ENCODE results near the gene ZNF581.

The ZNF581 gene

DNA sequence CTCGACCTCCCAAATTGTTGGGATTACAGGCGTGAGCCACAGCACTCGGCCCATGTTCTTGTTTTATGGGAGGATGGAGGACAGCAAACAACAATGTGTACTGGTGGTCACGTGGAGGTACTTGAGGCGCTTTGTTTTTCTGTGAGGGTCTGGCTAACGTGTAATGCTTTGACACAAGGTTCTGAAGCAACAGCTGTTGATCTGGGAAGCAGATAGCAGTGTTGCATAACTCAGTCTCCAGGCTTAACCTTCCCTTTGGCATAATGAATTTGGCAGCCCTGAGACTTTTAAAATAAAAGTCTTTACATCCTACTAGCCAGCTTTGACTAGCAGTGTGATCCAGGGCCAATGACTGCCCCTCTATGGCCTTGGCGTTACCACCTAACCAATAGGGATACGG is 9.6 kb upstream of the ZNF581 start:
- no peak for DNase-seq

DNA sequence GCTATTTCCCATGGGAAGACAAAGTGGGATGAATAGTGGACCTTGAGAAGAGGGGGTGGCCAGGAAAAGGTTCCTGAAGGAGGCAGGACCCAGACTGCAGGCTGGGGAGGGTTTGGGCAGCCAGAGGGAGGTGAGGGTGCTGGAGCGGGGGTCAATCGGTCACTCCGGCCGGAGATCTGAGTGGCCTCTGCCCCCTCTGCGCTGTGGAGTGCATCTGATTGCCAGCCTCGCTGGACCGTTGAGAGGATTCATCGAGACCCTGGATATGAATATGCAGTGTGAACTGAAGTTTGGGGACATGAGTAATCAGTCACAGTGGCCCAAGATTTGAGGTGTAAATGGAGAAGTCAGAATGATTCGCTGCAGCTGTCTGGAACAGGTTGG is 8.1 kb upstream of the ZNF581 start:
- DNase-seq = no peak

DNA sequence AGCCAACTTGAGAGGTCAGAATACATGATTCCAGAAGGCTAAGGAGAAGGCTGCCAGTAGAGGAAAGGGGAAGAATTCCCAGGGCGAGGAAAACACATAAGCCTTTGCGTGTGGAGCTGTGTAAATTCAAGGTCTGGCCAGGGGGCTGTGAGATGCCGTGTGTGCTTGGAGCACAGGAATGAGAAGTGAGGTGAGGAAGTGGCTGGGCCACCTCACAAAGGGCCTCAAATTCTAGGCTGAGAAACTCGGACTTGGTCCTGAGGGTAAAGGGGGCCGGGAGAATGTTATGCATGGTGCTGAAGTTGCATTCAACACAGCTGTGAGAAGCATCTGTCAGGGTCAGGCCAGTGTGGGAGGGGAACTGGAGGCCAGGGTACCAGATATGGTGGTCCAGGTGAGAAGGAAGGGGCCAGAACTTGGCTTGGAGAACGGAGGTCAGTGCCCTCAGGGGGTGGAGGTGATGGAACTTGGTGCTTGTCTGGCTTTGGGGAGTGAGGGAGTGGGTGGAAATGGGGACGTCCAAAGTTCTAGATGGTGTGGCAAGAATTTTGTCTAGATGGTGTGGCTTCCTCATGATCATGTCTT is 7.5 kb upstream of the ZNF581 start:
- DNase-seq = no peak

DNA sequence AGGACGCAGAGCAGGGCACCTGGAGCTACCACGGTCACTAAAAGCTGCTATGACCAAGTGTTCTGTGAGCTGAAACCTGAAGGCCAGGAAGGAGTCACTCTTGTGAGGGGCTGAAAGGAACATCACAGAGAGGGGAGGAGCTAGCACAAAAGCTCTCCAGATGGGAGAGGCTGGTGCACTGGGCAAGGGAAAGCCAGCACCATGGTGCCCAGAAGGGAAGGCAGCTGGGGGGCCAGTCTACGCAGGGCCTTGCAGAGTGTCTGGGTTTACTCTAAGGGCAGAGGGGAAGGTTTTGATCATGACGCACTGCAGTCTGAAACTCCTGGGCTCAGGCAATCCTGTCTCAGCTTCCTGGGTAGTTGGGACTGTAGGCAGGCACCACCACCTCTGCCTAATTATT is 6.7 kb upstream of the ZNF581 start:
- DNase-seq = no peak

DNA sequence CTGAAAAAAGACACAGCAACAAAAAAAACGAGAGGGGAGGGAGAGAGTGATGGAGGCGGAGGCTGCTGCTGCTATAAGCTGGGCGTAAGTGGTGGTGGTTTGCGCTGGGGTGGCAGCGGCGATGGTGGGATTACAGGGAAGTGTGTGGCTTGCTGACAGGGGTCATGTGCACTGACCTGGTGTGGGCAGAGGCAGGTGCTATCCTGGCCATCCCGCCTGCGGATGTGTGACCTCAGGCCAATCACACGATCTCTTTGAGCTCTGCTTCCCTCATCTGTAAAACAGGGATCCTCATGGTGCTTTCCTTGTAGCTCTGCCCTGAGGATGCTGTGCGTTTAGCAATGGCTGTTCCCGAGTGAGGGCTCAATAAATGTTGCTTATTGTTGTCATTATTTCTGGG is 5.9 kb upstream of the ZNF581 start:
- no peak for DNase-seq

DNA sequence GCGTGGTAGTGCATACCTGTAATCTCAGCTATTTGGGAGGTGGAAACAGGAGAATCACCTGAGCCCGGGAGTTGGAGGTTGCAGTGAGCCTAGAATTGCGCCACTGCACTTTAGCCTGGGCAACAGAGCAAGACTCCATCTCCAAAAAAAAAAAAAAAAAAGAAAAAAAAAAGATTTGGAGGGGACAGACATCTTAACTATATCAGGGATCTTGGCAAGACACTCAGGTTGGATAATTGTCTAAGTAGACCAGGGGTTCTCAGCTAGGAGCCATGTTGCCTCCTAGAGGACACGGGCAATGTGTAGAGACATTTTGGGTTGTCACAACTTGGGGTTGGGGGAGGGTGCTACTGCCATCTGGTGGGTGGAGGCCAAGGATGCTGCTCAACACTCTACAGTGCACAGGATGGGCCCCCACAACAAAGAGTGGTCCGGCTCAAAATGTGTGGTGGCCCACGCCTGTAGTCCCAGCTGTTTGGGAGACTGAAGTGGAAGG is 4.5 kb upstream of the ZNF581 start:
- DNase-seq = peak; percentile 18

DNA sequence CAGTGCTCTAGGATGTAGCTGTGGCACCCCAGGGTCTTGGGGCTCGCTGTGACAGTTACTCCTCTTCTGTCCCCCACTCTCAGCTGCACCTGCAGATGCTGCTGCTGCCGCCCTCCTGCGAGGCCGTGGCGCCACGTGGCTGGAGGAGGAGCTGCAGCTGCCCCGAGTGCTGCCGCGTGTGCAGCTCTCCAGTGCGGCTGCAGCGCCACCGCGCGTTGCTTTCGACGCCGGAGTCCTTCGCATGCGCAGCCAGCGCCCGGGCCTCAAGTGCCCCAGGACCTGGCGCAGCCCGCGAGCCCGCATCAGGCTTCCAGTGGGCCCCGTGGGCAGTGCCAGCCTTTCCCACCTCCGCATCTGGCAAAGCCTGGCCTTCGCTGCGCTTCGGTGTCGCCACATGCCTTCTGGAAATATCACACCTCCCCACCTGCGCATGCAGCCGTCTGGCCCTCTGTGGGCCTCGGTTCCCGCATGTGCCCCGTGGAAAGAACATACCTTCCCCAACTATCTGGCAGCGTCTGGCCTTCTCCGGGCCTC is 3.3 kb upstream of the ZNF581 start:
- peak; percentile 59 for DNase-seq

DNA sequence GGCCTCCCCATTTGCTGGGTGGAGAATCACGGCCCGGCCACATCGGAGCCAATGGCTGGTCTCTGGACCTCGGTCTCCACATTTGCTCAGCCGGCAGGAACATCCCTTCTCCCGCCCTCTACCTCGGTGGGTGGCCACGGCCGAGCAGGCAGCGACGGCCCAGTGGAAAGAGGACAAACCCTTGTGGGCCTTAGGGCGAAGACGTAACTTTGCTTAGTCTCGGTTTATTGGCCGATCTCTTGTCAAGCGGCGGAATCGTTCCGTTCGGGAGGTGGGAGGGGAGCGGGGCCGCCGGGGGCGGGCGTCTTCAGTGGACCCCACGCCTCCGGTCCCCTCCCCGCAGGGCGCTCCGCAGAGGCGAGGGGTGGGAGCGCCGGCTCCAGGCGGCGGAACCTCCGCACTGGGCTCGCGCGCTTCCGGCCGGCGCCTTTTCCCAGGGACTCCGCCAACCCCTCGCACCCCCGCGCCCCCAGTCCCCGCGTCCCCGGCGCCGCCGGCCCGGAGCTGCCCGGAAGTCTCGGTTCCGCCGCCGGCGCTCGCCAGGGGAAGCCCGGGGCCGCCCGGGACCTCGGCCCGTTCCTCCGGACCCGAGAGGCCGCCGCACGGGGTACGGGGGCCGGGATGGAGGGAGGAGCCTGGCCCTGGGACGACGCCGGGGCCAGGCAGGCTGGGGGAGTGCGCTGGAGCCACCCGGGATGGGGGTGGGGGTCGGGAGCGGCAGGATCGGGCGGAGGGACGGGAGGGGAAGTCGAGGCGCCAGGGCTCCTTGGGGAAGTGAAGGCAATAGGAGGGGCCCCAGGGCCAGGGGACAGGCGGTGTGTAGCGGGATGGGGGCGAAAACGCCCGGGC is 2.6 kb upstream of the ZNF581 start, which contains the start of gene ZNF580:
Gene ZNF580 (plus strand): TSS at position 426 of the 849 bp plus-strand sequence. CDS start 1,507 bp downstream, outside the sequence.
- DNase-seq = peak; percentile 33

DNA sequence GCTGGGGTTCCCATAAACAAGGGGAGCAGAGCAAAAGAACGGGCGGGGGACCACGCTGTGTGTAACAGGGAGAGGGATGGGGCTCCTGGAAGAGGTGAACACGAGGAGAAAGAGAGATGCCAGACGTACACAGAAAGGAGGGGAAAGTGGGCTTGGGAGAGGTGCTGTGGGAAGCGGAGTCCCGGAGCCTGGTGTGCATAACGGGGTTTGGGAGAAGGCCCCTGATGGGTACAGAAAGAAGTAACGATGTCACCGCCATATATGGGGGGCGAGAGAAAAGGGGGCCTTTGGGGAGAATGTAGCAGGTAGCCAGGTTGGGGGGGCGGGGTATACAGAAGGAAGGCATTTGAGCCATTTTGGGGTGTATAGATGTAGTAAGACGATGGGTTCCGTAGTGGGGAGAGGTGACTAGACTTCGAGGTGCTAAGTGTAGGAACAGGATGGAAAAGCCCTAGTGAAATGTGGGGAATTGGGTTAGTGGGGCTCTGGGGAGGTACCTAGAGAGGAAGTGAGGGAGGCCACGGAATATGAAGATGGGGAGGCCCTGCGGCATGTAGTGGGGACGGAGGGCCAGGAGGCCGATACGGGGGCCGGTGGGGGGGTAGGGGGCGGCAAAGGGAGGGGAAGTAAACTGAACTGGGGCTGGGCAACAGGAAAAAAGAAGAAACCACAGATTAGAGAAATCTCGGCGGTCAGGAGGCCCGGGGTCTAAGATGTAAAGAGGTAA is 1.9 kb upstream of the ZNF581 start:
- DNase-seq = no peak

DNA sequence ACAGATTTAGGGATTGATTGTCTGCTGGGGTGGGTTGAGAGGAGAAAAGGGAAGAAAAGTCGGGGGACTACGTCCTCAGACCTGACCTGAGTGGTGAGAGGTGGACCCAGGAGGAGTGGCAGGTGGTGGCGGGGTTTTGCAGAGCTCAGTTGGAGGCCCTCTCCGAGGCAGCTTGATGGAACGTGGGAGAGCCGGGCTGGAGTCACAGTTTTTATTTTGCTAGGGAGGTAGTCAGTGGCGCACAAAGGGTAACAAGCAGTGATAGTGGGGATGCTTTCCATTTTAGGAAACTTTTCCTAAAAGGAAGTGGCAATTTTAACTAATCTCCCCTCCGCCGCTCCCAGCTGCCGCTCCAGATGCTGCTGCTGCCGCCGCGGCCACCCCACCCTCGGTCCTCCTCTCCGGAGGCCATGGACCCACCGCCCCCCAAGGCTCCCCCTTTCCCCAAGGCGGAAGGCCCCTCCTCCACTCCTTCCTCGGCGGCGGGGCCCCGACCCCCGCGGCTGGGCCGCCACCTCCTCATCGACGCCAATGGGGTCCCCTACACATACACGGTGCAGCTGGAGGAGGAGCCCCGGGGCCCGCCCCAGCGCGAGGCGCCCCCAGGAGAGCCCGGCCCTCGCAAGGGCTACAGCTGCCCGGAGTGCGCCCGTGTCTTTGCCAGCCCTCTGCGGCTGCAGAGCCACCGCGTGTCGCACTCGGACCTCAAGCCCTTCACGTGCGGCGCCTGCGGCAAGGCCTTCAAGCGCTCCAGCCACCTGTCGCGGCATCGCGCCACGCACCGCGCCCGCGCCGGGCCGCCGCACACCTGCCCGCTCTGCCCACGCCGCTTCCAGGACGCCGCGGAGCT is 1.1 kb upstream of the ZNF581 start:
- no peak for DNase-seq

DNA sequence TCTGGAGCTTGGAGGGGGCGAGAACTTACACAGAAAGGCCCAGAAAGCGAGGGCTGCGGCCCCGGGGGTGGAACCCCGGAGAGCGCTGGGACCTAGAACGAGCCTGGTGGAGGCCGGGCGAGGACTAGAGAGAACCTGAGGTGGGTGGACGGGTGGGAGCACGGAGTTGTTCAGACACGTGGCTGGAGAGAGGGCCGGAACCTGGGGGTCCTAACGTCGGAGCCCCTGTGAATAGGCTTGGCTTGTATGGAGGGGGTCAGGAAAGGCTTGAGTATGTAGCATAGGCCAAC is 383 bp downstream of the ZNF581 start:
- no peak for DNase-seq

DNA sequence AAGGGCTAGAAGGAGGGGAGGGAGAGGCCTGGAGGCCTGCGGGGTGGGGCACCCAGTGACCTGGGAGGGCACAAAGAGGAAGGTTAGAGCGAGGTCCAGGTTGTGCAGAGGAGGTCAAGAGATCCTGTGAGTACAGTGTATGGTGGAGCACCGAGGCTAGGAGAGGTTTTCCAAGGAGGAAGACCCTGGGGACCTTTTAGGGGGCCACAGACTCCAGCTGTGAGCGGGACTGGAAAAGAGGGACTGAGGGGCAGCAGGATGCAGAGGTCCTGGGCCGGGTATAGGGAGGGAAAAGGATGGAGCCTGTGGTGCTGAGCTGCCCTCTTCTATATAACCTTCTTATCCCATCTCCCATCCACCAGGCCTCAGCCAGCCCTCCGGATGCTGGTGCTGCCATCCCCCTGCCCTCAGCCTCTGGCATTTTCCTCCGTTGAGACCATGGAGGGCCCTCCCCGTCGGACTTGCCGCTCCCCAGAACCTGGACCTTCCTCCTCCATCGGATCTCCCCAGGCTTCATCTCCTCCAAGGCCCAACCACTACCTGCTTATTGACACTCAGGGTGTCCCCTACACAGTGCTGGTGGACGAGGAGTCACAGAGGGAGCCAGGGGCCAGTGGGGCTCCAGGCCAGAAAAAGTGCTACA is 863 bp downstream of the ZNF581 start:
- DNase-seq = no peak

DNA sequence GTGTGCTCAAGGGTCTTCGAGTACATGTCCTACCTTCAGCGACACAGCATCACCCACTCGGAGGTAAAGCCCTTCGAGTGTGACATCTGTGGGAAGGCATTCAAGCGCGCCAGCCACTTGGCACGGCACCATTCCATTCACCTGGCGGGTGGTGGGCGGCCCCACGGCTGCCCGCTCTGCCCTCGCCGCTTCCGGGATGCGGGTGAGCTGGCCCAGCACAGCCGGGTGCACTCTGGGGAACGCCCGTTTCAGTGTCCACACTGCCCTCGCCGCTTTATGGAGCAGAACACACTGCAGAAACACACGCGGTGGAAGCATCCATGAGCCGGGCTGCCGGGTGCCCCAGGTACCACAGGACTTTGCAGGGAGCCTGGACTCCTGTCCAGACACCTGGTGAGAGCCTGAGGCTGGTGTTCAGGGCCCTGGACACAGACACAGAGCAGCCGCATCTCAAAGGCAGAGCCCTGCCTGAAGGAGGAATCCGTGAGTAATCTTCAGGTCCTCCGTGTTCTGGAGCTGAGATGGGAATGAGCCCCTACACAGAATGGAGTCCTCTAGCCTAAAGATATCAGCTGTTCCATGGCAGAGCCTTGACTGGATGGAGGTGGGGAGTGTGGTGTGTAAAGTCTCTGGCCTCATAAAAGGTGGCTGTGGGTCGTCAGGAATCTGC is 1.5 kb downstream of the ZNF581 start:
- no peak for DNase-seq

DNA sequence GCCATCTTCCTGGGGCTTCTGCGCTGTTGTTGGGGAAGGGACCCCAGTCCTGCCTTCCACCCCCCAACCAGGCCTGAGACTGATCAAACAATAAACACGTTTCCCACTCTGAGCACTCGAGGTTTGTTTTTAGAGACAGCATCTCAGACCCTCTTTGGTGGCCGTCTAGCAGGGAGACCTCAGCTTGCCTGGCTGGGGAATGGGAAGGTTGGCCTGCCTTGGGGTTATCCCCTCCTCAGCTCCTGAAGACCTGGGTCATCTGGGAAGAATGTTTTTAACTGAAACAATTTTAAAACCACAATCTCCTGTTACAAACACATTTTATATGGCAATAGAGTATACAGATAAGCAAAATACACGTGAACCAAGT is 2.0 kb downstream of the ZNF581 start:
- no peak for DNase-seq

DNA sequence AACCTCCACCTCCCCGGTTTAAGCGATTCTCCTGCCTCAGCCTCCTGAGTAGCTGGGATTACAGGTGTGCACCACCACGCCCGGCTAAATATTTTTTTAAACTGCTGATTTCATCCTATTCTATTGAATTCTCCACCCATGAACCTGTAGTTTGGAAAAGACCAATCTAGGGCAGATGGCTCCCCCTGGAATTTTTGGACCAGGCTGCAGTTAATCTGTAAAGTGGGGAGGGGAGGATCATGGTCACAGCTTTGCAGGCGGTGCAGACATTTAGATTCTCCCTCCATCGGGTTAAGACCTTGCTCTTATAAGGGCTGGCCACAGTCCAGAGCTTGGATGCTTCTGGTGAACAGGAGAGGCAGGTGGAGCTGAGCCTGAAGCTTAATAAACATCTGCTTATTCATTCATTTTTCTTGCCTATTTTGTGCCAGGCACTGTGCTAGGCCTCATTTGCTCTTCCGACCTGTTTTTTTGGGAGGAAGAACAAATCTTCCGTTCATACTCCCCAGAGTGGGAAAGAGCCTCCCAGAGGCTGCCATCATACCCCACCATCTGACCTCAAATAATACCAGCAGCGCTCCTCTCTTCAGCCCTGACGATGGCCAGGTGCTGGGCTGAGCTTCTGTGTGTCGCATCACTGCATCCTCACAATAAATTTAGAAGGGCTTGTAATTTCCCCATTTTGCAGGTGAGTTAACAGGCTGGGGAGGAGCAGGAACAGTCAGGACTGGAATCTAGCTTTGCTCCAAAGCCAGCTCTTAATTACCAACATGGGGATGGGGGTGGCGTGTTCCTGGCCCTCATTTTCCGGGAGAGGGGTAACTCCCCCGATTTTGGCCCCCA is 3.7 kb downstream of the ZNF581 start:
- no peak for DNase-seq

DNA sequence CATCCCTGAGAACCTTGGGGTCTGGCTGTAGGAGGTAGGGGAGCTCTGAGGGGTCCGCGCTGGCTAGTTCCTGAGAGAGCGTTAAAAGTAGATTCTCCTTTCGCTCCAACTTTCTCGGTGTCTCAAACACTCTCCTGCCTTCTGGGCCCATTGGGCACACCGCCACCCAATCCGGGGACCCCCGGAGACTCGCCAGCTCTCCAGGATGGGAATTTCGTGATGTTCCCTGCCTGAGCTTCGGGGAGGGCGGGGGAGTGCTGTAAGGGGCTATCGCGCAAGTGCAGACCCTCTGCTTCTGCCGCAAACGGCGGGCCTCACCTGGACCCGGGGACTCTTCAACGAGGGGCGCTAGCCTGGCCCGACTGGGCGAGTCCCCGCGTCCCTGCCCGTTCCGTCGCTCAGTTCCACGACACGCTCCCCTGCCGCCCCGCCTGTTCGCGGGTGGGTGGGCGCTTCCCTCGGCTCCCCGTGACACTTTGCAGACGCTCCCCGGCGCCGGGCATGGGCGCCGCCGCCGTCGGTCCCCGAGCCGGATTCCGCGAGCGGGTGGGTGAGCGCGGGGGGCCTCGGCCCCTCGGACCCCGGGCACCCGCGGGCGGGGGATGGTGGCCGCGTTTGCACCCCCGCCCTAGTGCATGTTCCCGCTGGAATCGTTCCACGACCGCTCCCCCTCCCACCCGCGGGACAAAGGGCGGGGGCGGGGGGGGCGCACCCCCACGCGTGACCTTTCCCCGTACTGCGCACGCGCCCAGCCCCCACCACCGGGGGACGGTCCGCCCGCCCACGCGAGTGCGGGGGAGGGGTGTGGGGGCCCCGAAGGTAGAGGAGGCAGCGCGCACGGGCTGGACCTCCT is 4.5 kb downstream of the ZNF581 start, which contains the start of gene CCDC106:
Gene CCDC106 (plus strand): TSS at position 481 of the 853 bp plus-strand sequence. CDS start 835 bp downstream, outside the sequence.
- DNase-seq = peak; percentile 48

DNA sequence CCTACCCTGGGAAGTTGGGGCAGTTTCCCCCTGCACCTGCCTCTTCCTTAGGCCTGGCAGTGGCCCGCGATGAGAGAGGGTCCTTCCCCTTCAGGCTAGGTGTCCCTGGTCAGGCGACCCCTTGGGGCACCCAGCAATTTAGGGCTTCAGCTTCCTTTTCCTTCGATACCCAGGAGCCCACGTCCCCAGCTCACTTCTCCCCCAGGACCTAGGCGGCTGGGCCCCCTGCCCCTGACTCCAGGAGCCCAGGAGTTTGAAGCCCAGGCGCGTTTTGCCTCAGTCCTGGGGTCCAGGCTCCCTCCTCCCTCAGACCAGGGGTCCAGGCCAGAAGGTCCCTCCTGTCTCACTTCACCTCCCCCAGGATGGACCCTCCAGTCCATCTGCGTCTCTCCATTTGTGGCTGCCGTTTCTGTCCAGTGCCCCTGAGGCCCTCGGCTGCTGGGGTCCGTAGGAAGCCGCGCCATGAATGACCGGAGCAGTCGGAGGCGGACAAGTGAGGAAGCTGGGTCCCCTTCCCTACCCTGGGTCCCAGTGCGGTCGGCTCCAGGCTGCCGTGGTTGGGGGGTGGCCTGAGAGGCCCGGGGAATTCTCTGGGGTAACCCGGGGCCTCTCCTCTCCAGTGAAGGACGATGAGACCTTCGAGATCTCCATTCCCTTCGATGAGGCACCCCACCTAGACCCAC is 5.3 kb downstream of the ZNF581 start:
- DNase-seq = no peak

DNA sequence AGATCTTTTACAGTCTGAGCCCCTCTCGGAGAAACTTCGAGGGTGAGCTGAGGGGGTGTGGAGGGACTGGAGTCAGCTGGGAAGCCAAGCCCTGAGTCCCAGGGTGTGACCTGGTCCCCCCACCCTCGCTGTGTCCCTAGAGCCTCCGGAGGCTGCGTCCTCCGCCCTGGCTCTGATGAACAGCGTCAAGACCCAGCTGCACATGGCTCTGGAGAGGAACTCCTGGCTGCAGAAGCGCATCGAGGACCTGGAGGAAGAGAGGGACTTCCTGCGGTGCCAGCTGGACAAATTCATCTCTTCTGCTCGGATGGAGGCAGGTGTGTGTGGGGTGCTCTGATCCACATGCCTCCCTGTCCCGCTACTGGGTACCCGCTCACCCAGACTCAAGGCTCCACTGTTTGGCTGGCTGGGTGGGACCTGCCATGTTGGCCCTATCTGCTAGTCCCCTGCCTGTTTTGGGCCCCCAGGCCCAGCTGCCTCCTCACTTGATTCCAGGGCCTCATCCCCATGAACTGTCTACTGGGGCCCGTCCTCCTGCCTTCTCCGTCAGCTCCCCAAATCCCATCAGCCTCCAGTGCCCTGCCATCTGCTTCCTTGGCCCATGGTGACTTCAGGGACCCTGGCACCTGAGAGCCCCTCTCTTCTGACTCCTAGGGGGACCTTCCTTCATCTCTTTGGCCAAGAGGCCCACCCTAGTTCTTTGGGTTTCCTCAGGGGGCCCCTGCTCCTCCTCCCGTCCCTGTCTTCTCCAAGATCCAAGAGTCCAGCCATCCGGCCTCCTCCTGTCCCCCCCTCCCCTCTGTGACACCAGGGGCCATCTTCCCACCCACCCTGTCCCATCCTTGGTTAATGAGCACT is 6.0 kb downstream of the ZNF581 start:
- DNase-seq = no peak

All from effector CD8-positive, alpha-beta T cell (primary cell).